K562 (cell line): Measurements from ENCODE around the gene LRRC1. TPM values are rescaled to one million over a fixed set of nuclear protein-coding genes. Genes with fewer than 3 reads are reported as not detected.

Source experiments
- ATAC-seq: fragments of 200-7000 bp; cut with Tn5 transposase; 3 replicates; pipeline ENCODE4 v1.9.1; 2020; ENCODE audit warnings: moderate library complexity
- BruUV-seq: library from RNA; stranded (reverse); fragments of 400-500 nt; replicated peaks from 2 replicates; lab custom pipeline; 2021; lab: Mats Ljungman, UMichigan
- CTCF ChIA-PET: fragments of 300-600 bp; formaldehyde crosslinking; extraction: SDS; loops from one replicate; lab custom pipeline; 2021; ENCODE audit warnings: low intra/inter-chr PET ratio; lab: Yijun Ruan, JAX
- POLR2A ChIA-PET: fragments of 300-600, 350-650 bp; sonication (Branson Sonifier 250); formaldehyde crosslinking; extraction: SDS; loops from one replicate; lab custom pipeline; 2021; ENCODE audit warnings: antibody characterized with exemption, inconsistent platforms; lab: Yijun Ruan, JAX
- DNase-seq, 4 experiments: peaks; one replicate each; pipeline versions ENCODE4 v3.0.0 to v3.0.0-alpha.2; 2011 to 2018; ENCODE audit warnings: low spot score in 3 of 4, mixed read lengths in 3 of 4; ENCODE audit errors: extremely low read depth in 1 of 4
- FAIRE-seq: peaks from 2 replicates; lab custom pipeline; 2011; peaks lifted over from hg19 to GRCh38; lab: Jason Lieb, UNC
- H2AFZ ChIP-seq: 2 replicates; pipeline ENCODE4 v1.6.0; 2011; ENCODE audit warnings: low read depth, low read length, control low read depth, inconsistent platforms
- H3K27ac ChIP-seq: fragments of 200-600 bp; 3 replicates; pipeline ENCODE4 v1.8.0; 2011; ENCODE audit warnings: low read depth, mild to moderate bottlenecking, control low read depth, inconsistent platforms, low read length, moderate library complexity, mixed read lengths; ENCODE audit errors: extremely low read depth
- H3K27me3 ChIP-seq, 2 experiments: fragments of 300-600 bp in 1 of 2; 2 replicates in 1 of 2; 3 replicates in 1 of 2; pipeline versions ENCODE4 v1.6.0 to v1.8.0; 2011; ENCODE audit warnings: inconsistent platforms in 2 of 2, low read length in 2 of 2, mild to moderate bottlenecking in 1 of 2, mixed read lengths in 1 of 2, moderate library complexity in 1 of 2; ENCODE audit not compliant: control insufficient read depth in 2 of 2, insufficient read depth in 2 of 2
- H3K36me3 ChIP-seq: fragments of 300-600 bp; 3 replicates; pipeline ENCODE4 v1.8.0; 2011; ENCODE audit warnings: mild to moderate bottlenecking, low read length, inconsistent platforms; ENCODE audit not compliant: control insufficient read depth, insufficient read depth
- H3K4me1 ChIP-seq, 2 experiments: fragments of 200-600 bp in 1 of 2; replicated peaks in 1 of 2; 2 replicates in 1 of 2; 3 replicates in 1 of 2; pipeline versions ENCODE4 v1.5.1 to v1.8.0; 2011; ENCODE audit warnings: inconsistent platforms in 2 of 2, low read length in 2 of 2, mild to moderate bottlenecking in 1 of 2, mixed read lengths in 1 of 2, moderate library complexity in 1 of 2; ENCODE audit not compliant: control insufficient read depth in 2 of 2, insufficient read depth in 2 of 2
- H3K4me2 ChIP-seq: 2 replicates; pipeline ENCODE4 v1.6.1; 2011; ENCODE audit warnings: low read length, control low read depth, inconsistent platforms, mixed read lengths; ENCODE audit not compliant: insufficient read depth
- H3K4me3 ChIP-seq: fragments of 200-600 bp; sonication (generic), shearing (Covaris generic); 2 replicates; pipeline ENCODE4 v1.5.1; 2016; ENCODE audit warnings: control low read depth, inconsistent platforms
- H3K79me2 ChIP-seq: fragments of 200-600 bp; 3 replicates; pipeline ENCODE4 v1.8.0; 2011; ENCODE audit warnings: low read length, inconsistent platforms; ENCODE audit not compliant: control insufficient read depth, insufficient read depth
- H3K9ac ChIP-seq, 2 experiments: 2 replicates each; pipeline versions ENCODE4 v1.6.0 to v1.6.1; 2011; ENCODE audit warnings: low read depth in 2 of 2, low read length in 2 of 2, control low read depth in 1 of 2, inconsistent platforms in 1 of 2, mild to moderate bottlenecking in 1 of 2, mixed read lengths in 1 of 2; ENCODE audit not compliant: insufficient read depth in 1 of 2
- H3K9me1 ChIP-seq: one replicate; pipeline ENCODE4 v1.6.0; 2011; ENCODE audit warnings: inconsistent platforms, mild to moderate bottlenecking, low read length, moderate library complexity; ENCODE audit not compliant: control insufficient read depth, insufficient read depth
- H3K9me3 ChIP-seq: replicated peaks from 2 replicates; pipeline ENCODE4 v1.5.1; 2011; ENCODE audit warnings: low read depth, low read length, inconsistent platforms; ENCODE audit not compliant: control insufficient read depth, insufficient read depth
- H4K20me1 ChIP-seq: replicated peaks from 2 replicates; pipeline ENCODE4 v1.6.1; 2011; ENCODE audit warnings: low read length, inconsistent platforms, mixed read lengths; ENCODE audit not compliant: control insufficient read depth, insufficient read depth
- ARHGAP35 ChIP-seq: fragments of 450-650 bp; IDR thresholded peaks from 2 replicates; pipeline ENCODE4 v1.6.1; 2018; ENCODE audit not compliant: partially characterized antibody
- DDX20 ChIP-seq: fragments of 450-650 bp; IDR thresholded peaks from 2 replicates; pipeline ENCODE4 v1.6.1; 2016; ENCODE audit warnings: missing genetic modification characterization, low read depth, mild to moderate bottlenecking, missing compliant biosample characterization, moderate library complexity
- ERF ChIP-seq: fragments of 450-650 bp; formaldehyde crosslinking; IDR thresholded peaks from 2 replicates; pipeline ENCODE4 v1.4.0; 2020; ENCODE audit warnings: mild to moderate bottlenecking, mixed read lengths
- HDGF ChIP-seq: fragments of 450-650 bp; IDR thresholded peaks from 2 replicates; pipeline ENCODE4 v1.6.1; 2016
- KDM5B ChIP-seq: fragments of 200-600 bp; sonication (generic); IDR thresholded peaks from 2 replicates; pipeline ENCODE4 v1.6.1; 2012; ENCODE audit warnings: low read depth, mild to moderate bottlenecking, moderate library complexity, low read length, control low read depth, inconsistent platforms; ENCODE audit not compliant: insufficient replicate concordance
- KLF13 ChIP-seq: fragments of 450-650 bp; IDR thresholded peaks from 2 replicates; pipeline ENCODE4 v1.6.1; 2016; ENCODE audit warnings: missing genetic modification characterization, low read depth, mild to moderate bottlenecking, missing compliant biosample characterization, moderate library complexity, borderline replicate concordance
- POLR2AphosphoS2 ChIP-seq: IDR thresholded peaks from 2 replicates; pipeline ENCODE4 v1.6.1; 2012; ENCODE audit warnings: low read length, improper control_type of control experiment
- RBM15 ChIP-seq: fragments of 200-400 bp; formaldehyde crosslinking; IDR thresholded peaks from 2 replicates; pipeline ENCODE4 v1.6.1; 2018; ENCODE audit warnings: mild to moderate bottlenecking, low read length, moderate library complexity; ENCODE audit not compliant: insufficient read depth
- SRF ChIP-seq, 2 experiments: fragments of 250-450, 450-650 bp in 1 of 2; sonication (Bioruptor Pico) in 1 of 2; sonication (generic) in 1 of 2; formaldehyde crosslinking; IDR thresholded peaks; 2 replicates each; pipeline versions ENCODE4 v1.5.0 to v1.5.1; 2020 to 2022; ENCODE audit warnings: mild to moderate bottlenecking in 1 of 2, missing genetic modification reagents in 1 of 2
- STAT5B ChIP-seq: fragments of 250-450 bp; sonication (Bioruptor Pico); IDR thresholded peaks from 2 replicates; pipeline ENCODE4 v1.8.0; 2021; ENCODE audit warnings: mild to moderate bottlenecking, inconsistent platforms
- TOE1 ChIP-seq, 2 experiments: fragments of 450-650 bp in 1 of 2; sonication (generic) in 1 of 2; formaldehyde crosslinking in 1 of 2; IDR thresholded peaks; 2 replicates each; pipeline versions ENCODE4 v1.7.1 to v1.8.0; 2016 to 2022; ENCODE audit warnings: borderline replicate concordance in 2 of 2, mild to moderate bottlenecking in 2 of 2, antibody characterized with exemption in 1 of 2, inconsistent platforms in 1 of 2, low read depth in 1 of 2, missing genetic modification reagents in 1 of 2, moderate library complexity in 1 of 2
- ZBTB33 ChIP-seq: sonication (generic); formaldehyde crosslinking; IDR thresholded peaks from 2 replicates; pipeline ENCODE4 v1.8.1; 2023; ENCODE audit warnings: mild to moderate bottlenecking, missing genetic modification reagents
- ZNF263 ChIP-seq: sonication (generic); formaldehyde crosslinking; IDR thresholded peaks from 2 replicates; pipeline ENCODE4 v1.8.0; 2022; ENCODE audit warnings: mild to moderate bottlenecking, missing genetic modification reagents, borderline replicate concordance
- ZNF324 ChIP-seq: fragments of 250-450 bp; sonication (Bioruptor Pico); IDR thresholded peaks from 2 replicates; pipeline ENCODE4 v1.4.0; 2020; ENCODE audit warnings: mild to moderate bottlenecking
- WGBS: fragments of 100-300 bp; shearing (Covaris generic); methylation state at CpG from one replicate; pipeline ENCODE4 v1.1.6; 2016; ENCODE audit warnings: low coverage, mixed read lengths; ENCODE audit not compliant: insufficient coverage; ENCODE audit errors: missing lambda C conversion rate; 5-methylcytosine and 5-hydroxymethylcytosine counted together
- in situ Hi-C: fragments of 300-500 bp; cut with MboI; formaldehyde crosslinking; loops from 4 replicates; pipeline ENCODE4 v1.15.0; 2018; ENCODE audit warnings: inconsistent platforms, mixed read lengths
- intact Hi-C: fragments of 100-400 bp; cut with micrococcal nuclease; formaldehyde crosslinking; loops from 2 replicates; pipeline ENCODE4 v1.14.2; 2022
- polyA plus RNA-seq, 8 experiments: library from polyadenylated mRNA; depleted of rRNA in 4 of 8; stranded (reverse) in 5 of 8; unstranded in 3 of 8; fragments of >200 nt; fragmentation: Nextera tagmentation in 2 of 8; fragmentation: Illumina TruSeq in 1 of 8; extraction: Ambion mirVana in 2 of 8; extraction: Trizol in 1 of 8; gene quantifications; 2 replicates each; pipeline versions ENCODE4 v1.2.1 to v1.2.3, GENCODE V29; 2011 to 2014; ENCODE audit warnings: inconsistent platforms in 1 of 8, missing spikeins in 1 of 8
- total RNA-seq, 7 experiments: library from RNA; depleted of rRNA in 6 of 7; stranded (reverse); fragments of >200 nt in 6 of 7; fragmentation: Illumina TruSeq in 2 of 7; extraction: Trizol in 2 of 7; gene quantifications; 2 replicates each; pipeline versions ENCODE4 v1.2.1 to v1.2.3, GENCODE V29; 2011 to 2021; ENCODE audit warnings: low replicate concordance in 1 of 7
- TF ChIP-seq, protein P1 (sequence below): fragments of 450-650 bp; formaldehyde crosslinking; IDR thresholded peaks from 2 replicates; pipeline ENCODE4 v1.4.0; 2020; ENCODE audit warnings: mild to moderate bottlenecking, moderate library complexity
- TF ChIP-seq, protein P2 (sequence below): fragments of 450-650 bp; IDR thresholded peaks from 2 replicates; pipeline ENCODE4 v1.7.0; 2016; ENCODE audit warnings: borderline replicate concordance

LRRC1 gene
- total and polyA plus RNA-seq, 9 of the 15 experiments (the other 6 are each of a cell fraction or from before 2014, with no cell fraction given): not detected

DNA sequence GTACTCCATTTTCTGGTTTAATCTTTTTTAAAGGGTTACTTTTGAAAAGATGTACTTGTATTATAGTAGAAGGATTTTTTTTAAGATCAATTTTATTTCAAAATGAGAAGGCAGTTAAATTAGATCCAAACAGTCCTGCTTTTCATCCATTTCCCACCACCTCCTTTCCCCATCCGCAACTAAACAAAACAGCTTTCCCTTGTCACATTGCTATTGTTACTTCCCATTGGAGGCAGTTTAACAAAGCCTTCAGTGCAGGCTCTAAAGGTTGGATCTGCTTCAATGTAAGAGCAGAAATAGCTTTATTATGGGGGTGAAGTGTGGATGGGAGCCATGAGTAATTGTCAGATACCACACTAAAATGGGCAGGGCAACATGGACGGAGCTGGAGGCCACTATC is 65.7 kb downstream of the LRRC1 start:
- in situ Hi-C loops: no loop called here
- H3K4me1 ChIP-seq: no peaks in the 10 kb centered on the region
- no TSS peak for BruUV-seq
- no peaks in the 10 kb centered on the region for H4K20me1 ChIP-seq
- ATAC-seq (no peak), DNase-seq (no peak), FAIRE-seq (no peak)
- intact Hi-C loops: no loop called here
- no peak overlapping the region for H3K4me2 ChIP-seq
- 0% methylated on average over 2 of the region's 2 CpGs for WGBS
- H3K36me3 ChIP-seq: no peaks in the 10 kb centered on the region
- no peak overlapping the region for H2AFZ ChIP-seq
- no peaks in the 10 kb centered on the region for H3K27me3 ChIP-seq
- H3K27ac ChIP-seq: no peak overlapping the region
- H3K9me1 ChIP-seq: no peaks in the 10 kb centered on the region
- H3K9me3 ChIP-seq: no peaks in the 10 kb centered on the region
- no peak overlapping the region for H3K4me3 ChIP-seq
- H3K9ac ChIP-seq: no peak overlapping the region
- ChIA-PET POLR2A (no interaction called here), CTCF (no interaction called here)
- H3K79me2 ChIP-seq: no peaks in the 10 kb centered on the region
- TF ChIP-seq ZNF263 (CRISPR knock-in tag): no peak
- no peak for TF ChIP-seq ZBTB33 (CRISPR knock-in tag)
- TF ChIP-seq, protein P1, sequence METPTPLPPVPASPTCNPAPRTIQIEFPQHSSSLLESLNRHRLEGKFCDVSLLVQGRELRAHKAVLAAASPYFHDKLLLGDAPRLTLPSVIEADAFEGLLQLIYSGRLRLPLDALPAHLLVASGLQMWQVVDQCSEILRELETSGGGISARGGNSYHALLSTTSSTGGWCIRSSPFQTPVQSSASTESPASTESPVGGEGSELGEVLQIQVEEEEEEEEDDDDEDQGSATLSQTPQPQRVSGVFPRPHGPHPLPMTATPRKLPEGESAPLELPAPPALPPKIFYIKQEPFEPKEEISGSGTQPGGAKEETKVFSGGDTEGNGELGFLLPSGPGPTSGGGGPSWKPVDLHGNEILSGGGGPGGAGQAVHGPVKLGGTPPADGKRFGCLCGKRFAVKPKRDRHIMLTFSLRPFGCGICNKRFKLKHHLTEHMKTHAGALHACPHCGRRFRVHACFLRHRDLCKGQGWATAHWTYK (CRISPR knock-in tag): no peak
- no peak for TF ChIP-seq KLF13 (tag)
- TF ChIP-seq KDM5B: no peak
- TF ChIP-seq, protein P2, sequence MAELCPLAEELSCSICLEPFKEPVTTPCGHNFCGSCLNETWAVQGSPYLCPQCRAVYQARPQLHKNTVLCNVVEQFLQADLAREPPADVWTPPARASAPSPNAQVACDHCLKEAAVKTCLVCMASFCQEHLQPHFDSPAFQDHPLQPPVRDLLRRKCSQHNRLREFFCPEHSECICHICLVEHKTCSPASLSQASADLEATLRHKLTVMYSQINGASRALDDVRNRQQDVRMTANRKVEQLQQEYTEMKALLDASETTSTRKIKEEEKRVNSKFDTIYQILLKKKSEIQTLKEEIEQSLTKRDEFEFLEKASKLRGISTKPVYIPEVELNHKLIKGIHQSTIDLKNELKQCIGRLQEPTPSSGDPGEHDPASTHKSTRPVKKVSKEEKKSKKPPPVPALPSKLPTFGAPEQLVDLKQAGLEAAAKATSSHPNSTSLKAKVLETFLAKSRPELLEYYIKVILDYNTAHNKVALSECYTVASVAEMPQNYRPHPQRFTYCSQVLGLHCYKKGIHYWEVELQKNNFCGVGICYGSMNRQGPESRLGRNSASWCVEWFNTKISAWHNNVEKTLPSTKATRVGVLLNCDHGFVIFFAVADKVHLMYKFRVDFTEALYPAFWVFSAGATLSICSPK: no peak
- no peak for TF ChIP-seq DDX20 (tag)
- no peak for TF ChIP-seq POLR2AphosphoS2
- TF ChIP-seq ARHGAP35: no peak
- no peak for TF ChIP-seq ZNF324 (CRISPR knock-in tag)
- TF ChIP-seq RBM15: no peak
- TF ChIP-seq HDGF: no peak
- TF ChIP-seq ERF: no peak
- no peak for TF ChIP-seq STAT5B (CRISPR knock-in tag)
- no peak for TF ChIP-seq SRF (CRISPR knock-in tag; IDR thresholded peaks at IDR 0.05)
- no peak for TF ChIP-seq TOE1 (IDR thresholded peaks at IDR 0.05; ENCODE audit: borderline replicate concordance)
- no peak for TF ChIP-seq TOE1 (CRISPR knock-in tag; IDR thresholded peaks at IDR 0.05; ENCODE audit: borderline replicate concordance, low read depth)
